Neural cell (in vitro differentiated cells): ENCODE results near the gene ZNF837. TPM values are rescaled to one million over a fixed set of nuclear protein-coding genes. Genes with fewer than 3 reads are reported as not detected.

ENCODE experiments used
- H2AFZ ChIP-seq: fragments of 200-600, 300-800 bp; sonication (generic), shearing (Covaris generic); 2 replicates; pipeline ENCODE4 v1.6.0; 2014; ENCODE audit warnings: low read depth, mild to moderate bottlenecking, antibody characterized with exemption, low read length, moderate library complexity
- H3F3A ChIP-seq: fragments of 200-600 bp; shearing (Covaris generic); 2 replicates; pipeline ENCODE4 v1.6.1; 2016; ENCODE audit warnings: mild to moderate bottlenecking, moderate library complexity, mixed read lengths, antibody characterized with exemption, low read length; ENCODE audit not compliant: insufficient read depth, poor library complexity, severe bottlenecking
- H3K27ac ChIP-seq: fragments of 200-600, 300-800 bp; sonication (generic), shearing (Covaris generic); 2 replicates; pipeline ENCODE4 v1.5.1; 2014; ENCODE audit warnings: mild to moderate bottlenecking, low read length, moderate library complexity
- H3K27me3 ChIP-seq: fragments of 300-800, 200-600 bp; sonication (generic), shearing (Covaris generic); 2 replicates; pipeline ENCODE4 v1.6.0; 2014; ENCODE audit warnings: mild to moderate bottlenecking, low read depth, low read length, moderate library complexity; ENCODE audit not compliant: insufficient read depth
- H3K36me3 ChIP-seq: fragments of 300-800, 200-600 bp; sonication (generic), shearing (Covaris generic); 2 replicates; pipeline ENCODE4 v1.5.1; 2014; ENCODE audit warnings: mild to moderate bottlenecking, antibody characterized with exemption, low read length, moderate library complexity; ENCODE audit not compliant: insufficient read depth
- H3K4me2 ChIP-seq: fragments of 300-800, 200-600 bp; sonication (generic), shearing (Covaris generic); 2 replicates; pipeline ENCODE4 v1.6.0; 2014; ENCODE audit warnings: mild to moderate bottlenecking, low read length
- H3K4me3 ChIP-seq: fragments of 300-800, 200-600 bp; sonication (generic), shearing (Covaris generic); 2 replicates; pipeline ENCODE4 v1.5.1; 2014; ENCODE audit warnings: mild to moderate bottlenecking, low read length, moderate library complexity
- H3K79me2 ChIP-seq: fragments of 200-600 bp; shearing (Covaris generic); replicated peaks from 2 replicates; pipeline ENCODE4 v1.6.0; 2014; ENCODE audit warnings: mild to moderate bottlenecking, low read length, moderate library complexity; ENCODE audit not compliant: insufficient read depth
- H3K9ac ChIP-seq: fragments of 300-800, 200-600 bp; sonication (generic), shearing (Covaris generic); 2 replicates; pipeline ENCODE4 v1.6.1; 2016; ENCODE audit warnings: mild to moderate bottlenecking, low read length, mixed read lengths
- H3K9me2 ChIP-seq: fragments of 200-600 bp; shearing (Covaris generic); 2 replicates; pipeline ENCODE4 v1.6.1; 2016; ENCODE audit warnings: mild to moderate bottlenecking, low read length, mixed read lengths; ENCODE audit not compliant: insufficient read depth
- H3K9me3 ChIP-seq: fragments of 200-600, 300-800 bp; sonication (generic), shearing (Covaris generic); 2 replicates; pipeline ENCODE4 v1.6.1; 2016; ENCODE audit warnings: mild to moderate bottlenecking, mixed run types, low read length, moderate library complexity, mixed read lengths
- H4K20me1 ChIP-seq: fragments of 200-600 bp; shearing (Covaris generic); 2 replicates; pipeline ENCODE4 v1.6.1; 2016; ENCODE audit warnings: mild to moderate bottlenecking, mixed run types; ENCODE audit not compliant: insufficient read depth
- CTCF ChIP-seq: fragments of 450-650 bp; IDR thresholded peaks from 2 replicates; pipeline ENCODE4 v1.5.1; 2014; ENCODE audit warnings: antibody characterized with exemption, mild to moderate bottlenecking, moderate library complexity; ENCODE audit not compliant: poor library complexity, severe bottlenecking
- EP300 ChIP-seq: fragments of 450-650 bp; conservative IDR thresholded peaks from 2 replicates; pipeline ENCODE4 v1.6.1; 2014; ENCODE audit warnings: antibody characterized with exemption, mild to moderate bottlenecking, moderate library complexity; ENCODE audit not compliant: poor library complexity, severe bottlenecking
- EZH2 ChIP-seq: fragments of 200-600, 300-800 bp; shearing (Covaris generic), sonication (generic); IDR thresholded peaks from 2 replicates; pipeline ENCODE4 v1.6.1; 2014; ENCODE audit warnings: antibody characterized with exemption, low read length, borderline replicate concordance, mild to moderate bottlenecking; ENCODE audit not compliant: insufficient read depth, poor library complexity, severe bottlenecking
- MXI1 ChIP-seq: fragments of 450-650 bp; conservative IDR thresholded peaks from 2 replicates; pipeline ENCODE4 v1.6.1; 2014; ENCODE audit warnings: antibody characterized with exemption, mild to moderate bottlenecking; ENCODE audit not compliant: poor library complexity, severe bottlenecking
- POLR2AphosphoS5 ChIP-seq: IDR thresholded peaks from 2 replicates; pipeline ENCODE4 v1.6.1; 2012
- RAD21 ChIP-seq: fragments of 450-650 bp; conservative IDR thresholded peaks from 2 replicates; pipeline ENCODE4 v1.6.1; 2014; ENCODE audit warnings: antibody characterized with exemption, mild to moderate bottlenecking, moderate library complexity
- REST ChIP-seq: IDR thresholded peaks from 2 replicates; pipeline ENCODE4 v1.6.1; 2012; ENCODE audit warnings: borderline replicate concordance
- SMC3 ChIP-seq: fragments of 450-650 bp; conservative IDR thresholded peaks from 2 replicates; pipeline ENCODE4 v1.6.1; 2014; ENCODE audit warnings: antibody characterized with exemption, mild to moderate bottlenecking, moderate library complexity; ENCODE audit not compliant: poor library complexity
- TAF1 ChIP-seq: IDR thresholded peaks from 2 replicates; pipeline ENCODE4 v1.6.1; 2012; ENCODE audit warnings: low read depth
- polyA plus RNA-seq: library from polyadenylated mRNA; depleted of rRNA; stranded (reverse); fragments of >200 nt; gene quantifications from 2 replicates; pipeline ENCODE4 v1.2.3, GENCODE V29; 2014

The ZNF837 gene
- polyA plus RNA-seq, 1 donor from 2014 or later, result 4.5 TPM

- Histone ChIP-seq H3K27ac (no peak overlapping the region), H3K4me3 (no peak overlapping the region), H3K27me3 (no peaks in the 10 kb centered on the region), H3F3A (no peaks in the 10 kb centered on the region), H4K20me1 (no peaks in the 10 kb centered on the region), H3K79me2 (no peaks in the 10 kb centered on the region), H3K9ac (no peak overlapping the region), H3K36me3 (peaks cover 10% of the 10 kb centered on the region), H3K9me3 (no peaks in the 10 kb centered on the region), H2AFZ (no peak overlapping the region), H3K9me2 (no peaks in the 10 kb centered on the region), H3K4me2 (no peak overlapping the region)
- TF ChIP-seq MXI1 (no peak), EP300 (no peak), RAD21 (no peak), SMC3 (no peak), REST (no peak), EZH2 (no peak), CTCF (no peak), TAF1 (no peak), POLR2AphosphoS5 (no peak)
Observed at GRCh38 chr19:58335630-58336029, 45.2 kb downstream of the ZNF837 start.

DNA sequence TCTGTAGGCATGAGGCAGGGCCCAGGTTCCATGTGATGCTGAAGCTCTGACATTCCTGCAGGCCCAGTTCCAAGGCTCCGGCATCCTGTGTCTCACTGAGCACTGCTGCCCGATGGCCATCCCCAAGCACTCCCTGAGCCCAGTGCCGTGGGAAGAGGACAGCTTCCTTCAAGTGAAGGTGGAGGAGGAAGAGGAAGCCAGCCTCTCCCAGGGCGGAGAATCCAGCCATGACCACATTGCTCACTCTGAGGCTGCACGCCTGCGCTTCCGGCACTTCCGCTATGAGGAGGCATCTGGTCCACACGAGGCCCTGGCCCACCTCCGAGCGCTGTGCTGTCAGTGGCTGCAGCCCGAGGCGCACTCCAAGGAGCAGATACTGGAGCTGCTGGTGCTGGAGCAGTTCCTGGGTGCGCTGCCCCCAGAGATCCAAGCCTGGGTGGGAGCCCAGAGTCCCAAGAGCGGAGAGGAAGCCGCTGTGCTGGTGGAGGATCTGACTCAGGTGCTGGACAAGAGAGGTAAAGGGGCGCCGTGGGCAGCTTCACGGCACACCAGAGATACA is 46.1 kb downstream of the ZNF837 start:
- H3F3A ChIP-seq, result no peaks in the 10 kb centered on the region
- no peak overlapping the region for H2AFZ ChIP-seq
- no peaks in the 10 kb centered on the region for H4K20me1 ChIP-seq
- no peaks in the 10 kb centered on the region for H3K9me3 ChIP-seq
- H3K36me3 ChIP-seq, result peaks cover 10% of the 10 kb centered on the region
- TF ChIP-seq EP300 (no peak), MXI1 (no peak), CTCF (no peak), RAD21 (no peak), EZH2 (no peak), POLR2AphosphoS5 (no peak), SMC3 (no peak), TAF1 (no peak), REST (no peak)
- H3K9ac ChIP-seq, result no peak overlapping the region
- H3K9me2 ChIP-seq, result no peaks in the 10 kb centered on the region
- H3K4me2 ChIP-seq, result no peak overlapping the region
- H3K27ac ChIP-seq, result no peak overlapping the region
- H3K4me3 ChIP-seq, result no peak overlapping the region
- H3K79me2 ChIP-seq, result no peaks in the 10 kb centered on the region
- H3K27me3 ChIP-seq, result no peaks in the 10 kb centered on the region
